H1 (cell line): ENCODE results near the gene PKMYT1. TPM values are rescaled to one million over a fixed set of nuclear protein-coding genes. Genes with fewer than 3 reads are reported as not detected.

Experiments
- CEBPB ChIP-seq: IDR thresholded peaks from 2 replicates; pipeline ENCODE4 v1.6.1; 2012; ENCODE audit warnings: low read depth, low read length
- polyA plus RNA-seq, 7 experiments: library from polyadenylated mRNA; depleted of rRNA in 3 of 7; stranded (reverse) in 5 of 7; unstranded in 2 of 7; fragments of >200 nt in 5 of 7; fragments of 200-250 nt in 2 of 7; gene quantifications; 1 replicate in 5 of 7; 2 replicates in 1 of 7; 4 replicates in 1 of 7; pipeline versions ENCODE4 v1.2.1 to v1.2.3, GENCODE V29; 2011 to 2013; ENCODE audit warnings: missing spikeins in 2 of 7, mixed read lengths in 2 of 7
- total RNA-seq: library from RNA; stranded (reverse); fragmentation: NEBNext Ultra II Directional; extraction: Animal tissue kit (Norgen Biotek cat#: 25700); gene quantifications from 2 replicates; pipeline ENCODE4 v1.2.1, GENCODE V29; 2021
- TF ChIP-seq, protein P1 (sequence below): IDR thresholded peaks from 2 replicates; pipeline ENCODE4 v1.6.1; 2012; ENCODE audit warnings: inconsistent platforms

The PKMYT1 gene
- total and polyA plus RNA-seq, 2 of the 8 experiments (the other 6 are each of a cell fraction or from before 2014, with no cell fraction given) = 74.7 to 85.2 TPM

DNA sequence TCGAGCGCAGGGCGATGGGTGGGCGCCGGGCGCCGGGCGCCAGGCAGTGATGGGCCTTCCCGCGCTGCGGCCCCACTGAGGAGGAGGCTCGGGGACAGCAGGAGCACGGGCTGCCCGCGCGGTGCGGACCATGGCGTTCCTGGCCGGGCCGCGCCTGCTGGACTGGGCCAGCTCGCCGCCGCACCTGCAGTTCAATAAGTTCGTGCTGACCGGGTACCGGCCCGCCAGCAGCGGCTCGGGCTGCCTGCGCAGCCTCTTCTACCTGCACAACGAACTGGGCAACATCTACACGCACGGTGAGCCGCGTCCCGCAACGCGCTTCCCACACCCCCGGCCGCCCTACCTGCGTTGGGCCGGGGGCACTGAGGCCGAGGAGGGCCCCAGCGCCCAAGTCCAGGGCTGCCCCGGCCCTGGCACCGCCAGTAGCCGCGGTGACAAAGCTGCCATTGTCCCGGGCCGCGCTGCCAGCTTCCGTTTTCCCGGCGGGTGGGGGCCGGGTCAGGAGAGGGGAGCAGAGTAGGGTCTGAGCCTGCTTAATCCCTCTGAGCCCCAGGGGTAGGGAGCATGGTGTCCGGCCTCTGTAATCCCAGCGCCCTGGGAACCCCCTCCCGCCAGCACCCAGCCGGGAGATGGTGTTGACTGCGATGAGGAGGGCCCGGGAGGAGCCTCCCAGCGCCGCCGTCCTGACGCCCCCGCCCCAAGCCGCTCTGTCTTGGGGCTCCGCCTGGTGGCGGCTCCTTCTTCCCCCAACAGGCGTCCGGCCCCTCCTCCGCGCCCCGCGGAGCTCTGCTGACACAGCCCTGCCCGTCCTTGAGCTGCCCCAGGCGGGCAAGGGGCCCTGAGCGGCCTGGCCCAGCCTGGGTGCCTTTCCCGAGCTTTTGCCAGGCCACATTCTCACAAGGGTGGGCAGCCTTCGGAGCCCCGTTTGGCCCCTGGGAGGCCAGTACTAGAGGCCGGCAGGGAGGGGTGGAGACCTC lies 10.4 kb downstream of the PKMYT1 start (continued):
- TF ChIP-seq, protein P1, sequence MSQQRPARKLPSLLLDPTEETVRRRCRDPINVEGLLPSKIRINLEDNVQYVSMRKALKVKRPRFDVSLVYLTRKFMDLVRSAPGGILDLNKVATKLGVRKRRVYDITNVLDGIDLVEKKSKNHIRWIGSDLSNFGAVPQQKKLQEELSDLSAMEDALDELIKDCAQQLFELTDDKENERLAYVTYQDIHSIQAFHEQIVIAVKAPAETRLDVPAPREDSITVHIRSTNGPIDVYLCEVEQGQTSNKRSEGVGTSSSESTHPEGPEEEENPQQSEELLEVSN = no peak
- TF ChIP-seq CEBPB = no peak
